GM23248 (cell line): ENCODE measurements around the gene ASB5.

Source experiments
- EZH2 ChIP-seq: fragments of 200-600 bp; sonication (generic); IDR thresholded peaks from 2 replicates; pipeline ENCODE4 v1.6.1; 2018; ENCODE audit warnings: antibody characterized with exemption, mild to moderate bottlenecking; ENCODE audit not compliant: insufficient read depth, poor library complexity, severe bottlenecking
- EZH2phosphoT487 ChIP-seq: fragments of 200-600 bp; sonication (generic); IDR thresholded peaks from 2 replicates; pipeline ENCODE4 v1.6.1; 2018; ENCODE audit warnings: antibody characterized with exemption, moderate library complexity, mild to moderate bottlenecking, low read depth; ENCODE audit not compliant: insufficient read depth

DNA sequence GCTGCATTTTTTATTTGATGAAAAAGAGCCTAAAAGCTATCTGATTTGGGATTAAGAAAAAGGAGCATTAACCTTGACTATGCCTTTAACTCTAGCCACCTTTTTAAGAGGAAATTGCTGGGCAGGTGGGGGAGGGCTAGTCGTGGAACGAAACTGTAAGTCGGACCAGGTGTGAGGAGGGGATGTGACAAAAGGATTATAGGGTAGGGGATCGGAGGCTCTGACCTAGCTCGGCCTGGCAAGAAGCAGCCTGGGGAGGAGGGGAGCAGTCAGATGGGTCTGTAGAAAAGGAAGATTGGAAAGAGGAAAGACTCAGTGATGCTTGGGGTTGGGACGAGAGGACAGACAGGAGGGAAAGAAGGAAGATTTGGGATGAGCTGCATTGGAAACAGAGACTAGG lies 29.6 kb upstream of the ASB5 start:
- TF ChIP-seq EZH2, result no peak
- TF ChIP-seq EZH2phosphoT487, result no peak
